CD4-positive, alpha-beta T cell treated with Interferon gamma for 1 hour (primary cell): ENCODE data around the gene RAC2.
"Not testable (repeated sequence)": the region's sequence is repeated elsewhere in the genome, so short reads cannot be mapped to it uniquely, and the experiment has no call there.

Experiments used
- DNase-seq: peaks from one replicate; pipeline ENCODE4 v3.0.0-alpha.2; 2020

Gene RAC2

GRCh38 chr22:37201443-37201820, 42.6 kb downstream of the RAC2 start:
- not testable (repeated sequence) for DNase-seq

GRCh38 chr22:37199760-37200108, 44.3 kb downstream of the RAC2 start:
- DNase-seq = no peak

GRCh38 chr22:37199103-37199759, 44.8 kb downstream of the RAC2 start:
- peak; percentile 98 for DNase-seq

- DNase-seq = peak; percentile 85
These were observed 45.6 kb downstream of the RAC2 start for GRCh38 chr22:37198258-37199102.

- no peak for DNase-seq
These were observed 46.4 kb downstream of the RAC2 start for GRCh38 chr22:37197451-37198257.

- DNase-seq = no peak
These were observed 47.3 kb downstream of the RAC2 start for GRCh38 chr22:37196539-37197450.

- DNase-seq = no peak
These were observed 48.1 kb downstream of the RAC2 start for GRCh38 chr22:37195921-37196320.

GRCh38 chr22:37194750-37195149, 49.3 kb downstream of the RAC2 start:
- no peak for DNase-seq

- peak; percentile 33 for DNase-seq
These were observed 50.4 kb downstream of the RAC2 start for GRCh38 chr22:37193629-37194191.

- no peak for DNase-seq
These were observed 51.3 kb downstream of the RAC2 start for GRCh38 chr22:37192741-37193140.

- no peak for DNase-seq
These were observed 51.9 kb downstream of the RAC2 start for GRCh38 chr22:37192204-37192603.

- DNase-seq = no peak
These were observed 53.7 kb downstream of the RAC2 start for GRCh38 chr22:37190262-37190780.

- no peak for DNase-seq
These were observed 55.1 kb downstream of the RAC2 start for GRCh38 chr22:37188901-37189466.

GRCh38 chr22:37187891-37188761, 55.9 kb downstream of the RAC2 start, which contains the start of gene C1QTNF6:
C1QTNF6 (minus strand) TSS chr22:37188247; CDS start chr22:37188213, 34 bp downstream.
- no peak for DNase-seq

GRCh38 chr22:37187552-37187890, 56.5 kb downstream of the RAC2 start:
- DNase-seq = no peak

GRCh38 chr22:37186997-37187522, 57.0 kb downstream of the RAC2 start:
- no peak for DNase-seq

- peak; percentile 45 for DNase-seq
These were observed 57.7 kb downstream of the RAC2 start for GRCh38 chr22:37186228-37186996.

GRCh38 chr22:37185646-37186227, 58.3 kb downstream of the RAC2 start:
- no peak for DNase-seq
